ENCODE results near the gene NT5DC4.

NT5DC4 gene

GRCh38 chr2:112754564-112754963, 33.7 kb downstream of the NT5DC4 start:
- no peak for DNase-seq (ENCODE audit: low read depth in 2 of 2)

GRCh38 chr2:112755444-112755843, 34.6 kb downstream of the NT5DC4 start:
- DNase-seq (ENCODE audit: low read depth in 2 of 2), result no peak

- no peak for DNase-seq (ENCODE audit: low read depth in 2 of 2)
These were observed 35.4 kb downstream of the NT5DC4 start for GRCh38 chr2:112756207-112756606.

GRCh38 chr2:112757265-112757664, 36.4 kb downstream of the NT5DC4 start:
- no peak for DNase-seq (ENCODE audit: low read depth in 2 of 2)

- DNase-seq (ENCODE audit: low read depth in 2 of 2), result no peak
These were observed 37.9 kb downstream of the NT5DC4 start for GRCh38 chr2:112758711-112759110.

GRCh38 chr2:112760149-112760548, 39.3 kb downstream of the NT5DC4 start:
- no peak for DNase-seq (ENCODE audit: low read depth in 2 of 2)

DNA sequence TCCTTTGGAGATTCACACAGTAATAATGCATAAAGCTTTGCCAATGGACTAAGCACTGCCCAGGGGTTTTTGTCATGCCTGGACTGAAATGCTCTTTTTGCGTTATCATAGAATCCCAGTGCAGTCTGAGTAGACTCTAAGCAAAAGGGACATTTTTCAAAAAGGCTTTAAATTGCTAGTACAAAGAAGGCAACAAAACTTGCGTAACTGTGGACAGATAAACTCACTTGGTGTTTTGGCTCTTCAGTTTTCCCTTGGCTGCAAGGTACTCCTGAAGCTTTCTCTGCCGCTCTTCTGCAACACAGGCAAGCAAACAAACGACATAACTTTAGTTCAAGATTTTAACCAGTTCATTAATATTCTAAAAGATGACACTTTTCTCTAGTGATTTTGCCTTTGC, 41.5 kb downstream of the NT5DC4 start:
- no peak for DNase-seq (ENCODE audit: low read depth in 2 of 2)

DNA sequence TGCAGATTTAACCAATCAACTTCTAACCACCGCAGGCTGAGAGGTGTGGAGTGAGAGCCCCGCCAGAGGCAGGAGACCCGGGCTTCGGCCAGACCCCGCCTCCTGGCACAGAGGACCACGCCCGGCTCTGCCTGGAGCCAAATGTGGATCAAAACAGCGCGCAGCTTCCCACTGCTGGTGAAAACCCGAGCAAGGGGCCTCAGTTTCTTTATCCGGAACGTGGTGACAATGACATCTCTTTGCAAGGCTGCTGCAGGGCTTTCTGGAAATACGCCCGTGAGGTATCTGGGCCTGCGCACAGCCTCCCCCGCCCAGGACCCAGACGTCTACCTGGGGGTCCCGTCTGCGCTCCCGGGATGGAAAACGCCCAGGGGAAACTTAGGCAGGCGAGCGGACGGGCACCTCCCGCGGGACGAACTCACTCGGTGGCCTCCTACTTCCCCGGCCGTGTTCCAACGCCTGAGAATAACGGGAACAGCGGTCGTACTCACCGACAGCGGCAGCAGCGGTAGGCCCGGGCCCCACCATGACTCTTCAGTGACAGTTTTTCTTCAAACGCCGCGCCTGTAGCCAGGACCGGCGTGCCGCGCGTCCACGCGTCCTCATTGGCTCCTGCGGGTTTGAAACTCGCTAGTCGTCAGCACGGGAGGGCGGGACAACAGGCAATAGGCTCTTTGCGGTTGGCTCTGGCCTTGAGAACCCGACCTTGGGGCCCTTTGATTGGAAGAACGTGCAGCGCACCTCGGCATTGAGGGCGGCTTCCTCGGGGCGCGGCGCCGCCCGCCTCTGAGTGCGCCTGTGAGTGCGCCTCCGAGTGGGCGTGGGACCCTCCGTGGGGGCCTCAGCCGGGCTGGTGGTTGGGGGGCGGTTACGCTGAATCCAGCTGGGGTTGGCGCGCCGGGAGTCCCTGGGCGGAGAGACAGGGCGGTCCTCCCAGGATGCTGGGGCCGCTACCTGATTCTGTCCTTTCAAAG, 43.5 kb downstream of the NT5DC4 start, which contains the start of gene CKAP2L:
CKAP2L (minus strand) TSS at position 539 of the 974 bp plus-strand sequence; CDS start at position 528, 11 bp downstream.
- peak; percentile 87 to 93 for DNase-seq (ENCODE audit: low read depth in 2 of 2)

DNA sequence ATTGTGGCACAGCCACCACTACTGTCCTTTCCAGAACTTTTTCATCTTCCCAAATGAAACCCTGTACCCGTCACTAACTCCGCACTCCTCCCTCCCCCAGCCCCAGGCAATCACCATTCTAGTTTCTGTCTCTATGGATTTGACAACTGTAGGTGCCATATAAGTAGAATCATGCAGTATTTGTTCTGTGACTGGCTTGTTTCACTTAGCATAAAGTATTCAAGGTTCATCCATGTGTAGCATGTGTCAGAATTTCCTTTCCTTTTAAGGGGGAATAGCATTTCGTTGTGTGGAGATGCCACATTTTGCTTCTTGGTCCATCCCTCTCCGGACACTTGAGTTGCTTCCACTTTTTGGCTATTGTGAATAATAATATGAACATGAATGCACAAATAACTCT, 44.4 kb downstream of the NT5DC4 start:
- no peak for DNase-seq (ENCODE audit: low read depth in 2 of 2)

- DNase-seq (ENCODE audit: low read depth in 2 of 2), result no peak
These were observed 47.0 kb downstream of the NT5DC4 start for GRCh38 chr2:112767693-112768330.

DNA sequence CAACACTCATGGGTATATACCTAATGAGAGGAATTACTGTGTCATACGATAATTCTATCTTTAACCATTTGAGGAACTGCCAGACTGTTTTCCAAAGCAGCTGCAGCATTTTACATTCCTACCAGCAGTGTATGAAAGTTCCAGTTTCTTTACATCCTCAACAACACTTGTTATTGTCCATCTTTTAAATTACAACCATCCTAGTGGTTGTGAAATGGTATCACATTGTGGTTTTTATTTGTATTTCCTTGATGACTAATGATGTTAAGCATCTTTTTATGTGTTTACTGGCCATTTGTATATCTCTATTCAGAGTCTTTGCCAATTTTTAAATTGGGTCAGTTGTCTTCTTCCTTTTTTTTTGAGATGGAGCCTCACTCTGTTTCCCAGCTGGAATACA, 47.6 kb downstream of the NT5DC4 start:
- DNase-seq (ENCODE audit: low read depth in 2 of 2), result no peak

DNA sequence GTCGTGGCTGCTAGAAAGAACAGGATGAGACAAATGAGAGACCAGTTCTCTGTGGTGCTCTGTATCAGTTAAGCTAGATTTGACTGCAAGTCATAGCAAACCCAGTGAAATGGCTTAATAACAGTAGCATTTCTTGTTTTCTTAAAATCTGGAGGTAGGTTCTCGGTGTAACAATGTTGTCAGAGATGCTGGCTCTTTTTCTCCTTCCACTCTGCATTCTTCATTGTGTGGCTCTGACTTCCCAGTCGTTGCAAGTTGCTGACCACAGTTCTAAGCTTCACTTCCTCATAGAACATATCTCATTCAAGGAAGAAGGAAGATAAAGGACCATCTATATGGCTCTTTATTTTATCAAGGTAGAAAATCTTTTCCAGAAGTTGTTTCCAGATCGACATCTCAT, 51.5 kb downstream of the NT5DC4 start:
- DNase-seq (ENCODE audit: low read depth in 2 of 2), result no peak

GRCh38 chr2:112772911-112773475, 52.2 kb downstream of the NT5DC4 start:
- DNase-seq (ENCODE audit: low read depth in 2 of 2), result no peak

- DNase-seq (ENCODE audit: low read depth in 2 of 2), result no peak
These were observed 52.7 kb downstream of the NT5DC4 start for GRCh38 chr2:112773556-112773955.

- no peak for DNase-seq (ENCODE audit: low read depth in 2 of 2)
These were observed 53.9 kb downstream of the NT5DC4 start for GRCh38 chr2:112774536-112775285.

DNA sequence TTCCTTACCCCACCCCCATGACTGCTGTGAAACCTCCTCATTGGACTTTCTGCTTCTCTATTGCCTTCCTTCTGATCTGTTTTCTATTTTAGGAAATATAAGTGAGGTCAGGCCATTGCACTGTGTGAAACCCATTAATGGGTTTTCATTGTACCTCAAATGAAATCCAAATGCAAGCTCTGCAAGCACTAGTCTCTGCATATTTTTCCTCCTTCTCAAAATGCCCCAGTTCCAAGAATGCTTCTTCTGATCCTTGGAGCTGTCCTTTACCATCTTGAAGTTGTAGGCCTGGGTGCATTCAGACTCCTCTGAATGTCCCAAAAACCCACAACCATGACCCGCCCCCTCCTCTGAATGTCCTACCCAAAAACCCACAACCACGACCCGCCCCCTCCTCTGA, 55.3 kb downstream of the NT5DC4 start:
- DNase-seq (ENCODE audit: low read depth in 2 of 2), result no peak

GRCh38 chr2:112777036-112777435, 56.2 kb downstream of the NT5DC4 start:
- DNase-seq (ENCODE audit: low read depth in 2 of 2), result no peak

GRCh38 chr2:112779598-112779997, 58.8 kb downstream of the NT5DC4 start:
- DNase-seq (ENCODE audit: low read depth in 2 of 2), result no peak

- DNase-seq (ENCODE audit: low read depth in 2 of 2), result no peak
These were observed 61.5 kb downstream of the NT5DC4 start for GRCh38 chr2:112782234-112782799.

- DNase-seq (ENCODE audit: low read depth in 2 of 2), result no peak
These were observed 62.4 kb downstream of the NT5DC4 start for GRCh38 chr2:112783187-112783714.
